ENCODE results near the gene EYA2.

EYA2 gene, protein sequence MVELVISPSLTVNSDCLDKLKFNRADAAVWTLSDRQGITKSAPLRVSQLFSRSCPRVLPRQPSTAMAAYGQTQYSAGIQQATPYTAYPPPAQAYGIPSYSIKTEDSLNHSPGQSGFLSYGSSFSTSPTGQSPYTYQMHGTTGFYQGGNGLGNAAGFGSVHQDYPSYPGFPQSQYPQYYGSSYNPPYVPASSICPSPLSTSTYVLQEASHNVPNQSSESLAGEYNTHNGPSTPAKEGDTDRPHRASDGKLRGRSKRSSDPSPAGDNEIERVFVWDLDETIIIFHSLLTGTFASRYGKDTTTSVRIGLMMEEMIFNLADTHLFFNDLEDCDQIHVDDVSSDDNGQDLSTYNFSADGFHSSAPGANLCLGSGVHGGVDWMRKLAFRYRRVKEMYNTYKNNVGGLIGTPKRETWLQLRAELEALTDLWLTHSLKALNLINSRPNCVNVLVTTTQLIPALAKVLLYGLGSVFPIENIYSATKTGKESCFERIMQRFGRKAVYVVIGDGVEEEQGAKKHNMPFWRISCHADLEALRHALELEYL

DNA sequence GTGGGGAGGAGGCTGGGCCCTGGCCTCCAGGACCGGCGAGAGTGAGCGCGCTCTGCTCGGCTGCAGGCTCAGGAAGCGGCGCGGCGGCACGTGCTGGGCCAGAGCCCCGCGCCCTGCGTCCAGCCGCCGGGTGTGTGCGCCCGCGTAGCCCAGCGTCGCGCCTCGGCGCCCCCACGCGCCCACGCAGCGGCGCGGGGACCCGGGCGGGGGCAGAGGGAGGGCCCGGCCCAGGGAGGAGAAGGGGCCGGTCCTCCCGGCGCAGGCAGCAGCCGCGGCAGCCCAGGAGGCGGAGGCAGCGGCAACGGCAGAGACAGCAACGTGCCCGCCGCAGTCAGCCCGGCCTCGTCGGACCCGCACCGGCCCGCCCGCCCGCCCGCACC is at the start of gene EYA2:
Gene EYA2 (plus strand): TSS at position 265 of the 380 bp plus-strand sequence. CDS start 95,168 bp downstream, outside the sequence.
- ATAC-seq, result no peak
- TF ChIP-seq ZFP30 (CRISPR knock-in tag; IDR thresholded peaks at IDR 0.05) (no peak), BACH2 (CRISPR knock-in tag; IDR thresholded peaks at IDR 0.05; ENCODE audit: borderline replicate concordance) (no peak), SNAI2 (CRISPR knock-in tag; IDR thresholded peaks at IDR 0.05) (no peak), ARNTL (CRISPR knock-in tag; IDR thresholded peaks at IDR 0.05; ENCODE audit: borderline replicate concordance, low read depth) (no peak), PPARA (CRISPR knock-in tag; IDR thresholded peaks at IDR 0.05; ENCODE audit: borderline replicate concordance) (no peak), OSR1 (CRISPR knock-in tag; IDR thresholded peaks at IDR 0.05) (no peak), ZNF70 (CRISPR knock-in tag; IDR thresholded peaks at IDR 0.05) (no peak), CSDC2 (CRISPR knock-in tag; IDR thresholded peaks at IDR 0.05) (no peak), RARB (CRISPR knock-in tag; IDR thresholded peaks at IDR 0.05) (no peak), GLIS3 (CRISPR knock-in tag; IDR thresholded peaks at IDR 0.05) (no peak), TCF4 (CRISPR knock-in tag; IDR thresholded peaks at IDR 0.05; ENCODE audit: borderline replicate concordance) (no peak), ISL1 (CRISPR knock-in tag; IDR thresholded peaks at IDR 0.05) (no peak), ZC3H10 (CRISPR knock-in tag; IDR thresholded peaks at IDR 0.05) (no peak), ESRRG (CRISPR knock-in tag; IDR thresholded peaks at IDR 0.05) (no peak)
- TF ChIP-seq, protein P1, sequence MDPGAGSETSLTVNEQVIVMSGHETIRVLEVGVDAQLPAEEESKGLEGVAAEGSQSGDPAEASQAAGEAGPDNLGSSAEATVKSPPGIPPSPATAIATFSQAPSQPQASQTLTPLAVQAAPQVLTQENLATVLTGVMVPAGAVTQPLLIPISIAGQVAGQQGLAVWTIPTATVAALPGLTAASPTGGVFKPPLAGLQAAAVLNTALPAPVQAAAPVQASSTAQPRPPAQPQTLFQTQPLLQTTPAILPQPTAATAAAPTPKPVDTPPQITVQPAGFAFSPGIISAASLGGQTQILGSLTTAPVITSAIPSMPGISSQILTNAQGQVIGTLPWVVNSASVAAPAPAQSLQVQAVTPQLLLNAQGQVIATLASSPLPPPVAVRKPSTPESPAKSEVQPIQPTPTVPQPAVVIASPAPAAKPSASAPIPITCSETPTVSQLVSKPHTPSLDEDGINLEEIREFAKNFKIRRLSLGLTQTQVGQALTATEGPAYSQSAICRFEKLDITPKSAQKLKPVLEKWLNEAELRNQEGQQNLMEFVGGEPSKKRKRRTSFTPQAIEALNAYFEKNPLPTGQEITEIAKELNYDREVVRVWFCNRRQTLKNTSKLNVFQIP (CRISPR knock-in tag; IDR thresholded peaks at IDR 0.05; ENCODE audit: borderline replicate concordance, low read depth), result no peak
- TF ChIP-seq, protein P2, sequence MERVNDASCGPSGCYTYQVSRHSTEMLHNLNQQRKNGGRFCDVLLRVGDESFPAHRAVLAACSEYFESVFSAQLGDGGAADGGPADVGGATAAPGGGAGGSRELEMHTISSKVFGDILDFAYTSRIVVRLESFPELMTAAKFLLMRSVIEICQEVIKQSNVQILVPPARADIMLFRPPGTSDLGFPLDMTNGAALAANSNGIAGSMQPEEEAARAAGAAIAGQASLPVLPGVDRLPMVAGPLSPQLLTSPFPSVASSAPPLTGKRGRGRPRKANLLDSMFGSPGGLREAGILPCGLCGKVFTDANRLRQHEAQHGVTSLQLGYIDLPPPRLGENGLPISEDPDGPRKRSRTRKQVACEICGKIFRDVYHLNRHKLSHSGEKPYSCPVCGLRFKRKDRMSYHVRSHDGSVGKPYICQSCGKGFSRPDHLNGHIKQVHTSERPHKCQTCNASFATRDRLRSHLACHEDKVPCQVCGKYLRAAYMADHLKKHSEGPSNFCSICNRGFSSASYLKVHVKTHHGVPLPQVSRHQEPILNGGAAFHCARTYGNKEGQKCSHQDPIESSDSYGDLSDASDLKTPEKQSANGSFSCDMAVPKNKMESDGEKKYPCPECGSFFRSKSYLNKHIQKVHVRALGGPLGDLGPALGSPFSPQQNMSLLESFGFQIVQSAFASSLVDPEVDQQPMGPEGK (CRISPR knock-in tag; IDR thresholded peaks at IDR 0.05; ENCODE audit: borderline replicate concordance), result no peak
- TF ChIP-seq, protein P3, sequence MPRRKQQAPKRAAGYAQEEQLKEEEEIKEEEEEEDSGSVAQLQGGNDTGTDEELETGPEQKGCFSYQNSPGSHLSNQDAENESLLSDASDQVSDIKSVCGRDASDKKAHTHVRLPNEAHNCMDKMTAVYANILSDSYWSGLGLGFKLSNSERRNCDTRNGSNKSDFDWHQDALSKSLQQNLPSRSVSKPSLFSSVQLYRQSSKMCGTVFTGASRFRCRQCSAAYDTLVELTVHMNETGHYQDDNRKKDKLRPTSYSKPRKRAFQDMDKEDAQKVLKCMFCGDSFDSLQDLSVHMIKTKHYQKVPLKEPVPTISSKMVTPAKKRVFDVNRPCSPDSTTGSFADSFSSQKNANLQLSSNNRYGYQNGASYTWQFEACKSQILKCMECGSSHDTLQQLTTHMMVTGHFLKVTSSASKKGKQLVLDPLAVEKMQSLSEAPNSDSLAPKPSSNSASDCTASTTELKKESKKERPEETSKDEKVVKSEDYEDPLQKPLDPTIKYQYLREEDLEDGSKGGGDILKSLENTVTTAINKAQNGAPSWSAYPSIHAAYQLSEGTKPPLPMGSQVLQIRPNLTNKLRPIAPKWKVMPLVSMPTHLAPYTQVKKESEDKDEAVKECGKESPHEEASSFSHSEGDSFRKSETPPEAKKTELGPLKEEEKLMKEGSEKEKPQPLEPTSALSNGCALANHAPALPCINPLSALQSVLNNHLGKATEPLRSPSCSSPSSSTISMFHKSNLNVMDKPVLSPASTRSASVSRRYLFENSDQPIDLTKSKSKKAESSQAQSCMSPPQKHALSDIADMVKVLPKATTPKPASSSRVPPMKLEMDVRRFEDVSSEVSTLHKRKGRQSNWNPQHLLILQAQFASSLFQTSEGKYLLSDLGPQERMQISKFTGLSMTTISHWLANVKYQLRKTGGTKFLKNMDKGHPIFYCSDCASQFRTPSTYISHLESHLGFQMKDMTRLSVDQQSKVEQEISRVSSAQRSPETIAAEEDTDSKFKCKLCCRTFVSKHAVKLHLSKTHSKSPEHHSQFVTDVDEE (CRISPR knock-in tag; IDR thresholded peaks at IDR 0.05), result no peak

DNA sequence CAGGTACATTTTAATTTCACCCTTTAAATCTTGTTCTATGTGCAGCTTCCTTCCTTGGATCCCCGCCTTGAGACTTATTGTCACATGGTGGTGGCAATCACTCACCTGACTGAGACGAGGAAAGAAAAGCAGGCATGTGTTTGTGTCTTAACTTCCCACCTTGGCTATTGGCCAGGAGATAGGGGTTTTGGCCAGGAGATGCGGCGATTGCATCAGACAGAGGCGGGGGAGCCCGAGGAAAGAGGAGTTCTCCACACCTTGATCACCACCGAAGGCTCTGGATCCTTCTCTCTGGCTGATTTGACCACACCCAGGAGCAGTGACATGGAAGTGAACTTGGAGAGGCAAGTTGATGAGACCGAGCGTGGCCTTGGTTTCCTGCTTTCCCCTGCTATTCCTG is 49.7 kb upstream of the EYA2 start:
- TF ChIP-seq, protein P4, sequence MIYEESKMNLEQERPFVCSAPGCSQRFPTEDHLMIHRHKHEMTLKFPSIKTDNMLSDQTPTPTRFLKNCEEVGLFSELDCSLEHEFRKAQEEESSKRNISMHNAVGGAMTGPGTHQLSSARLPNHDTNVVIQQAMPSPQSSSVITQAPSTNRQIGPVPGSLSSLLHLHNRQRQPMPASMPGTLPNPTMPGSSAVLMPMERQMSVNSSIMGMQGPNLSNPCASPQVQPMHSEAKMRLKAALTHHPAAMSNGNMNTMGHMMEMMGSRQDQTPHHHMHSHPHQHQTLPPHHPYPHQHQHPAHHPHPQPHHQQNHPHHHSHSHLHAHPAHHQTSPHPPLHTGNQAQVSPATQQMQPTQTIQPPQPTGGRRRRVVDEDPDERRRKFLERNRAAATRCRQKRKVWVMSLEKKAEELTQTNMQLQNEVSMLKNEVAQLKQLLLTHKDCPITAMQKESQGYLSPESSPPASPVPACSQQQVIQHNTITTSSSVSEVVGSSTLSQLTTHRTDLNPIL (CRISPR knock-in tag; IDR thresholded peaks at IDR 0.05; ENCODE audit: low read depth), result no peak
- TF ChIP-seq ZC3H10 (CRISPR knock-in tag; IDR thresholded peaks at IDR 0.05) (no peak), TOX (CRISPR knock-in tag; IDR thresholded peaks at IDR 0.05; ENCODE audit: borderline replicate concordance) (no peak), ZNF565 (CRISPR knock-in tag; conservative IDR thresholded peaks at IDR 0.05; ENCODE audit: low read depth) (no peak), PPARA (CRISPR knock-in tag; IDR thresholded peaks at IDR 0.05; ENCODE audit: borderline replicate concordance) (no peak), ISL1 (CRISPR knock-in tag; IDR thresholded peaks at IDR 0.05) (no peak), ZFP3 (CRISPR knock-in tag; IDR thresholded peaks at IDR 0.05) (no peak), RARB (CRISPR knock-in tag; IDR thresholded peaks at IDR 0.05) (no peak), ESRRG (CRISPR knock-in tag; IDR thresholded peaks at IDR 0.05) (no peak), BACH2 (CRISPR knock-in tag; IDR thresholded peaks at IDR 0.05; ENCODE audit: borderline replicate concordance) (no peak), CSDC2 (CRISPR knock-in tag; IDR thresholded peaks at IDR 0.05) (no peak), TCF4 (CRISPR knock-in tag; IDR thresholded peaks at IDR 0.05; ENCODE audit: borderline replicate concordance) (no peak), ARNTL (CRISPR knock-in tag; IDR thresholded peaks at IDR 0.05; ENCODE audit: borderline replicate concordance, low read depth) (no peak), ZFP30 (CRISPR knock-in tag; IDR thresholded peaks at IDR 0.05) (no peak), OSR1 (CRISPR knock-in tag; IDR thresholded peaks at IDR 0.05) (no peak), SNAI2 (CRISPR knock-in tag; IDR thresholded peaks at IDR 0.05) (no peak)
- TF ChIP-seq, protein P3 (CRISPR knock-in tag; IDR thresholded peaks at IDR 0.05), result no peak
- TF ChIP-seq, protein P2 (CRISPR knock-in tag; IDR thresholded peaks at IDR 0.05; ENCODE audit: borderline replicate concordance), result no peak
- TF ChIP-seq, protein P1 (CRISPR knock-in tag; IDR thresholded peaks at IDR 0.05; ENCODE audit: borderline replicate concordance, low read depth), result no peak
- no peak for ATAC-seq

Data from SK-N-SH treated with all-trans-retinoic acid at 6 μM for 48 hours (cell line).